Measurements from ENCODE around the gene CCL4. TPM values are rescaled to one million over a fixed set of nuclear protein-coding genes. Genes with fewer than 3 reads are reported as not detected.

The CCL4 gene
- polyA plus RNA-seq, 1 donor, result 6.9 TPM

Other genes with a start within 250 kb of the CCL4 start
- gene HEATR9, start 234.9 kb upstream of the CCL4 start, polyA plus RNA-seq, result 0.03 TPM
- gene CCL5, start 223.5 kb upstream of the CCL4 start, polyA plus RNA-seq, result 8.3 TPM
- 5.6 TPM for gene RDM1, start 173.1 kb upstream of the CCL4 start, polyA plus RNA-seq
- gene LYZL6, start 160.1 kb upstream of the CCL4 start, polyA plus RNA-seq, result not detected
- 0.19 TPM for gene CCL16, start 122.3 kb upstream of the CCL4 start, polyA plus RNA-seq
- gene CCL14, start 117.1 kb upstream of the CCL4 start, polyA plus RNA-seq, result 6.8 TPM
- gene CCL15, start 102.3 kb upstream of the CCL4 start, polyA plus RNA-seq, result 36.8 TPM
- gene CCL23, start 85.9 kb upstream of the CCL4 start, polyA plus RNA-seq, result 1.2 TPM
- 0.28 TPM for gene CCL18, start 39.6 kb upstream of the CCL4 start, polyA plus RNA-seq
- 11.7 TPM for gene CCL3, start 13.7 kb upstream of the CCL4 start, polyA plus RNA-seq
- 7.1 TPM for gene TBC1D3B, start 72.8 kb downstream of the CCL4 start, polyA plus RNA-seq
- gene CCL3L1, start 92.9 kb downstream of the CCL4 start, polyA plus RNA-seq, result 5.1 TPM
- gene CCL4L2, start 107.2 kb downstream of the CCL4 start, polyA plus RNA-seq, result 6.9 TPM
- 0.37 TPM for gene TBC1D3I, start 160.7 kb downstream of the CCL4 start, polyA plus RNA-seq
- not detected for gene TBC1D3G, start 220.1 kb downstream of the CCL4 start, polyA plus RNA-seq

Measured in large intestine (tissue), 1 donor.